ENCODE measurements around the gene MPZL1. TPM values are rescaled to one million over a fixed set of nuclear protein-coding genes. Genes with fewer than 3 reads are reported as not detected.
"Not testable (repeated sequence)": the region's sequence is repeated elsewhere in the genome, so short reads cannot be mapped to it uniquely, and the experiment has no call there.

MPZL1 gene
- total RNA-seq, 2 donors from 2014 or later: 117 to 118 TPM

DNA sequence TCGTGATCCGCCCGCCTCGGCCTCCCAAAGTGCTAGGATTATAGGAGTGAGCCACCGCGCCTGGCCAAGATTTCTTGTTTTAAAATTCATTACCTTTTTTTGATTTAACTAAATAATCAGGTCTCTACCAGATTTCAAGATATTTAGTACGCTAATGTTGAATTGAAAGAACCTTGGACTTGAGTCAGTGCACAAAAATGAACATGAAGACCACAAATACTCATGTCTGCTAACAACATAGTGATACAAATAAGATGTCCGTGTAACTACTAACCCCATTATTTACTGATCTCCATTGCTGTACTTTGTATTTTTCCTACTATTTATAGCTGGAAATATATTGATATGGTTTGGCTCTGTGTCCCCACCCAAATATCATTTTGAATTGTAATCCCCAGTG lies 16.4 kb downstream of the MPZL1 start:
- intact Hi-C loops (cut with DNase I, micrococcal nuclease): no loop called here
- ATAC-seq: no peak
- DNase-seq: no peak

DNA sequence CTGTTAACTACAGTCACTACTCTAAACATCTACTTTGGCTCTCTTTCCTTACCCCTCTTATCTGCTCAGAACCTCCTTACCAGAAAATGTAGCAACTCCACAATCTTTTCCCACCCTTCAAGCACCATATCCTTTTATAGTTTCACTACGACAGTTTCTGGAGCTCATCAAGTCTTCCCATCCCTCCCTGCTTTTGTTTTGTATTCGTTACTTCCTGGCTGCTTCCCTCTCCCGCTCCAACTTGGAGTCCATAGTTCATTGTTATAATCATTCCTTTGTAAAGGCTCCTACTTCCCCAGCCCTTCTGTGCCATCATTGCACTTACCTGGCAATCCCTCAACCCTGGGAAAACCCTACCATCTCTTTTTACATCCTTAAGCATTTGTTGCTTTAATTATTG lies 18.0 kb downstream of the MPZL1 start:
- peak; percentile 82 for ATAC-seq

DNA sequence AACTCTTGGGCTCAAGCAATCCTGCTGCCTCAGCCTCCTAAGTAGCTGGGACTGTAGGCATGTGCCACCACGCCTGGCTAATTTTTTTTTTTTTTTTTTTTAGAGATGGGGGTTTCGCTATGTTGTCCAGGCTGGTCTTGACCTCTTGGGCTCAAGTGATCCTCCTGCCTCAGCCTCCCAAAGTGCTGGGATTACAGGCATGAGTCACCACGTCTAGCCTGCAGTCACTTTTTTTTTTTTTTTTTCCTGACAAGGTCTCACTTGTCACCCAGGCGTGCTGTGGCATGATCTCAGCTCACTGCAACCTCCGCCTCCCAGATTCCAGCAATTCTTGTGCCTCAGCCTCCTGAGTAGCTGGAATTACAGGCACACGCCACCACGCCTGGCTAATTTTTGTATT lies 19.3 kb downstream of the MPZL1 start:
- intact Hi-C loops (cut with DNase I, micrococcal nuclease); ATAC-seq; DNase-seq: not testable (repeated sequence)

More for the DNA sequence above, 18.0 kb downstream of the MPZL1 start:
- intact Hi-C loops (cut with DNase I, micrococcal nuclease): no loop called here
- peak in 1 of 2 donors; percentile 53 for DNase-seq

DNA sequence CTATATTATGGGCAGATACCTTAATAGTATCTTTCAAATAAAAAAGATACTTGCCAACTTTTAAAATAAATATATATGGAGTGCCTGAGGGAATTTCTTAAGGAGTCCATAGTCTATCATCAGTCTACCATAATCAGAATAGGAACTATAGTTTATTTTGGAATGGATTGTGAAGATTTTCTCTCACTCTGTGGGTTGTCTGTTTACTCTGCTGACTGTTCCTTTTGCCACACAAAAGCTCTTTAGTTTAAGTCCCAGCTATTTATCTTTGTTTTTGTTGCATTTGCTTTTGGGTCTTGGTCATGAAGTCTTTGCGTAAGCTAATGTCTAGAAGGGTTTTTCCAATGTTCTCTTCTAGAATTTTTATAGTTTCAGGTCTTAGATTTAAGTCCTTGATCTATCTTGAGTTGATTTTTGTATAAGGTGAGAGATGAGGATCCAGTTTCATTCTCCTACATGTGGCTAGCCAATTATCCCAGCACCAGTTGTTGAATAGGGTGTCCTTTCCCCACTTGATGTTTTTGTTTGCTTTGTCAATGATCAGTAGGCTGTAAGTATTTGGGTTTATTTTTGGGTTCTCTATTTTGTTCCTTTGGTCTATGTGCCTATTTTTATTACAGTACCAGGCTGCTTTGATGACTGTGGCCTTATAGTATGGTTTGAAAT lies 20.7 kb downstream of the MPZL1 start:
- ATAC-seq; DNase-seq; intact Hi-C loops (cut with DNase I, micrococcal nuclease): not testable (repeated sequence)

DNA sequence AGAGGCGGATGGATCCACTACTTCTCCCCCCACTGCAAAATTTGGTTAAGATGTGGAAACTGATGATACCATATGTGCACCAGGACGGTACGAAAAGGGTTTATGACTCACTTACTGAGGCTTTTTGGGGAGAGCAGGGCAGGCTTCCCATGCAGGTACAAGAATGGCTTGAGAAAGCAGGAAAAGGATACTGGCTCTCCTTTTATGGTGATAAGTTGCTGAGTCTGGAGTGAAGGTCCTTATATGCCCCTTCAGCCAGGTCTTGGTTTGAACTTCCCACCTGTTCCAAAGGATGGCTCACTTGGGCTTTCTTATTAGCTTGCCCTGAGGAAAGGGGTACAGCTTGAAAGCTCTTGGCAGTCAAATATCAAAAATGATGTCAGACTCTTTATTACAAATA lies 23.1 kb downstream of the MPZL1 start:
- ATAC-seq: no peak
- DNase-seq: no peak
- intact Hi-C loops (cut with DNase I, micrococcal nuclease): no loop called here

DNA sequence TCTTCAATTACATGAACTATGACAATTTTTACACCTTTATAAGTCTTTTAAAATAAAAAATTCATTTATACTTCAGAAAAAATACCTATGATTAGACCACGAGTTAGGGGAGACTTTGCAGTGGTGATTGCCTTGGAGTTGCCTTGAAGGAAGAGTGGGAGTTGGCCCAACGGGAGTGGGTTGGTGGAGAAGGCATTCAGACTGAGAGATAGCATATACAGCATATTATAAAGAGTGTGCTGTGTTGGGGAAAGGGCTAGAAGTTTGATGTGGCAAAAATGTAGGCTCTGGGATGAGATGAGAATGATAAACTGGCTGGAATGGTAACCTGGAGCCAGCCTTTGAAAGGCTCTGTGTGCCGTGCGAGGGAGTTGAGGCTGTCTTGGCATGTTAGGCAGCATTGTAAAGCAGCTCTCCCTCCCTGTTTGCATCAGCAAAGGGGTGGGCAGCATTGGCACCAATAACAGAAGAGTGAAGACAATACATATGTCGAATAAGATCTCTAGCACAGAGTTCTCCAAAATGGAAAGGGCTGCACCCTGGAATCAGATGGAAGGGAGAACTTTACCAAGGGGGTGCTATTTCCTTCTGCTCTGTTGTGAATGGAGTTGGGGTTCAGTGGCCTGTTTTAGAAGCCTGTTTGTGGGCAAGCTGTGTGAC lies 24.4 kb downstream of the MPZL1 start:
- no peak for ATAC-seq

DNA sequence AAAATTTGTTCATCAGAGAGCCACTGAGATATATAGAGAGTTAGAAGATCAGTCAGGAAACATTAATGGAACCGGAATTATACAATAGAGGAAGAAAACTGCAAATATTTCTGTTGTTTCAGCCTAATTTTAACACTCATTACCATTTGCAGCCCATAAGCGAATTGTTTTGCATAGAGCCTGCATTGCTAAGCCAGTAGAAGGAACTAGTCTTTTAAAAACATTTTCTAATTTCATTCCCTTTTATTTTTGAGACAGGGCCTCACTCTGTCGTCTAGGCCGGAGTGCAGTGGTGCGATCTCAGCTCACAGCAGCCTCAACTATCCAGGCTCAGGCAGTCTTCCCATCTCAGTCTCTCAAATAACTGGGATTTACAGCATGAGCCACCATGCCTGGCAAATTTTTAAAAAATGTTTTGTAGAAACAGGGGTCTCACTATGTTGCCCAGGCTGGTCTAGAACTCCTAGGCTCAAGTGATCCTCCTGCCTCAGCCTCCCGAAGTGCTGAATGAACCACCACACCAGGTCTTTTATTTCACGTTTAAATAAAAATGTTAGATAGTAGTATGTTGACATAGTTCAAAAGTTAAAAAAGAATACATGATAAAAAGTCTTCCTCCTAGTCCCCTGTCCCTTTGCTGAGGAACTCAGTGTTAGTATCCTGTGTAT lies 25.3 kb downstream of the MPZL1 start:
- DNase-seq: no peak
- intact Hi-C loops (cut with DNase I, micrococcal nuclease): no loop called here
- ATAC-seq: no peak

More for the DNA sequence above, 24.4 kb downstream of the MPZL1 start:
- DNase-seq: no peak
- intact Hi-C loops (cut with DNase I, micrococcal nuclease): no loop called here

DNA sequence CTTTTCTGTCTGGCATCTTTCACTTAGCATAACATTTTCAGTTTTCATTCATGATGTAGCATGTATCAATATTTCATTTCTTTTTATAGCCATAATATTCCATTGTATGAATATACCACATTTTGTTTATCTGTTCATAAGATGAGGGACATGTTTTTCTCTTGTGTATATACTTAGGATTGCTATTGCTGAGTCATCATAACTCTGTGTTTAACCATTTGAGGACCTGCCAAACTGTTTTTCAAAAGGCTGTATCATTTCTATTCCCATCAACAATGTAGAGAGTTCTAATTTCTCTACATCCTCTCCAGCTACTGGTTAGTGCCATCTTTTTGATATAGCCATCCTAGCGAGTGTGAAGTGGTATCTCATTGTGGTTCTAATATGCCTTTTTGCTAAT lies 26.2 kb downstream of the MPZL1 start:
- DNase-seq (no peak), ATAC-seq (no peak)
- intact Hi-C loops (cut with DNase I, micrococcal nuclease): no loop called here

DNA sequence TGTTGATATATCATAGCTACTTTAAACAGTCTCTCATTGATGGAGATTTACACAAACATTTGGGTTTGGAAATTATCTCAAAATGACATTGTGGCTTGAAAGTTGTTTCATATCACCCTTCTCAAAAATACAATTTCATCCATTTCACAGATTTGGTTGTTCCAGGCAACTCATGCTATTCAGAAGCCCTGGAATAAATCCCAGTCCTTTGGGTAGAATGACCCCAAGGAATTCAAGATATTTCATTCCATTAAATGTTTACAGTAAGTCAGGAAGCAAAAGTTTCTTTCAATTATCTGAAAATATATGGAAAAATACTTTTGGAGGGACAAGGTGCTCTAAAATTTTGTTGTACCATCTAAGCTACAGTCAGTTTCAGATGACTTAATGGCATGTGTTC lies 27.1 kb downstream of the MPZL1 start:
- intact Hi-C loops (cut with DNase I, micrococcal nuclease): no loop called here
- ATAC-seq: no peak
- DNase-seq: no peak

DNA sequence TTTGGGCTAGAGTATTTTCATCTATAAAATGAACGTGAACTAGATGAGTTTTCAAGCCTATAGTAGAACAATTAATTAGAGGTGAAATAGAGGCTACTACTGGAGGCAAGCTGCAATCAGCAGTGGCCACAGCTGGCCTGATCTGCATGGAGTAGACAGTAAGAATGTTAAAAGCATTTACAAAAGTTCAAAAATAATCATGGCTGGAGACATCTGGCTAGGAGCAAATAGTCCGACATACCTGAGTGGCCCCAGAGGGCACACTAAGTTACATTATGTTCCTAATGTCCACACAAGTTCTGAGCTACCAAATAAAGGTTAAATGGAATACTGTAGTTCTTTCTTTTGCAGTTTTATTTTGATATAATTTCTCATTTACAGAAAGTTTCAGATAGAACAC lies 28.0 kb downstream of the MPZL1 start:
- intact Hi-C loops (cut with DNase I, micrococcal nuclease): no loop called here
- DNase-seq (no peak), ATAC-seq (no peak)

DNA sequence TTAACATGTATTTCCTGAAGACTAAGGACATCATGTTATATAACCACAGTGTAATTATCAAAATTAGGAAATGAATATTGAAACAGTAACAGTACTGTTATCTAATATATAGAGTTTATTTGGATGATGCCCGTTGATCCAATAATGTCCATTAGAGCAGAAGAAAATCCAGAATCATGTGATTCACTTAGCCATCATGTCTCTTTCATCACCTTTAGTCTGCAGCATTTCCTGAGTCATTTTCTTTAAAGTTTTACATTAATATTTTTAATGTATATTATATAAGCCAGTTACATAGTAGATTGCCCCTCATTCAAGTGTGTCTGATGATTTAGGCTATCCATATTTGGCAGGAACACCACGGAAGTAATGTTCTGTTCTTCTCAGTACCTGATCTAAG lies 28.9 kb downstream of the MPZL1 start:
- no peak for ATAC-seq
- intact Hi-C loops (cut with DNase I, micrococcal nuclease): no loop called here
- no peak for DNase-seq

DNA sequence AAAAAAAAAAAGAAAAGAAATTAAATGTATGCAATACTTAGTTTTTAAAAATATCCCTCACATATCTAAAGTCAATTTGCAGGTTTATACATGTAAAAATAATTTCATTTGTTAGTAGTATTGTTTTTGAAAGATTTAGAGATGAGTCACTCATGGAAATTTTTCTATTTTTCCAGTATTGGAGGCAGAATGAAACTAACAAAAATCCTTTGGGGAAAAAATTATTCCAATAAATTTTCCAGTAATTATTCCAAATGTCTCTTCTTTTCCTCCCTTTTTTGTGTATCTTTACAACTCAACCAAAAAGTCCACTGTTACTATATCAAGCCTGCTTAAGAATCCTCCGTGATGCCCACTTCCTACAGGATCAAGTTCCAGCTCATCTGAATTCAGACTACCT lies 29.9 kb downstream of the MPZL1 start:
- intact Hi-C loops (cut with DNase I, micrococcal nuclease): no loop called here
- DNase-seq: no peak

DNA sequence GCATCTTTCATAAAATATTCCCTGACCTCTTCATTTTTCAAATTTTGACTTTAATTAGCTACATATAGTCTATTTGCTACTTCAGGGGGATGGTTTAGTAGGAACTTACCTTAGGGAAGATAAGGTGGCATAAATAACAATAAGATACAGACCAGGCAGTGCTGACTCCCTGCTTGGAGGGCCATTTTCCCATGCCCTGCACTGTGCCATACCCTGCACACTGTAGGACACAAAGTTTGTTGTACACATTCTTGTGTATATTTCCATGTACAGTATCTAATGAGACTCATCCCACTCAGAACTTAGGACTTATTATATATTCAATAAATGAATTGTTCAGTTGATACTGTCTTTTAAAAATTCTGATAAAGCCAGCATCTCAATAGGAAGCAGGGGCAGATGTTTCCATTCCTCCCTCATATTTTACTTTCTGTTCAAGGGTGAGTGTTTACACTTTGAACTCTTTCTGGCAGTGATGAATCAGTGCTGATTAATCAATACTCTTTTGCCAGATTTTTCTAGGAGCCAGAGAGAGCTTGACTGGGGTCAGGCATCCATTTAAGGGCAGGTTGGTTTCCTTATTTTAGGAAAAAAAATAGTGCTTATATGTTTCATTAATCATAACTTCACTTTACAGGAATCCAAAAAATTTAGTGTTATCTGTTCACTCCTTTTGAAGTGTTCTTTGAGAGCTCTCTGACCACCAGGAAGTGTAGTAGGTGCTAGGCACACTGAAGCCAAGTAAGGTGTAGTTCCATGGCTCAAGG lies 30.6 kb downstream of the MPZL1 start:
- ATAC-seq (no peak), DNase-seq (no peak)
- intact Hi-C loops (cut with DNase I, micrococcal nuclease): no loop called here

More for the DNA sequence above, 29.9 kb downstream of the MPZL1 start:
- no peak for ATAC-seq

DNA sequence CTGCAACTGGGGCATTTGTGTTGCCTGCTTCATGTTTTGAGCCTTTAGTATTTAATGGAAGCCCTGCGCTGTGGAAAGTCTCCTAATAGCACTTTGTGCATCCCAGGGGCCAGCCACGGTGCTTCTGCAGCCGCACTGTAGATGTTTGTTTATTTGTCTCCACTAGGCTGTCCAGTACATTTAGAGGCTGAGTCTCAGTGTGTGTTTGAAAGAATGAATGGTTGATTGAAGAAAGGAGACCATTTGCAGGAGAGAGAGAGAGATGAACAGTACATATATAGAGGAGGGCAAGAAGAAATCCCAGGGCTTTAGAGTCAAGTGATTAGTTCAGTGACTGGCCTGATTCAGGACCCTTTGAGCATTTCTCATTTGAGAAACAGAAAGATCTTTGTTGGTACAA lies 33.9 kb downstream of the MPZL1 start:
- DNase-seq (no peak), ATAC-seq (no peak)
- intact Hi-C loops (cut with DNase I, micrococcal nuclease): no loop called here

DNA sequence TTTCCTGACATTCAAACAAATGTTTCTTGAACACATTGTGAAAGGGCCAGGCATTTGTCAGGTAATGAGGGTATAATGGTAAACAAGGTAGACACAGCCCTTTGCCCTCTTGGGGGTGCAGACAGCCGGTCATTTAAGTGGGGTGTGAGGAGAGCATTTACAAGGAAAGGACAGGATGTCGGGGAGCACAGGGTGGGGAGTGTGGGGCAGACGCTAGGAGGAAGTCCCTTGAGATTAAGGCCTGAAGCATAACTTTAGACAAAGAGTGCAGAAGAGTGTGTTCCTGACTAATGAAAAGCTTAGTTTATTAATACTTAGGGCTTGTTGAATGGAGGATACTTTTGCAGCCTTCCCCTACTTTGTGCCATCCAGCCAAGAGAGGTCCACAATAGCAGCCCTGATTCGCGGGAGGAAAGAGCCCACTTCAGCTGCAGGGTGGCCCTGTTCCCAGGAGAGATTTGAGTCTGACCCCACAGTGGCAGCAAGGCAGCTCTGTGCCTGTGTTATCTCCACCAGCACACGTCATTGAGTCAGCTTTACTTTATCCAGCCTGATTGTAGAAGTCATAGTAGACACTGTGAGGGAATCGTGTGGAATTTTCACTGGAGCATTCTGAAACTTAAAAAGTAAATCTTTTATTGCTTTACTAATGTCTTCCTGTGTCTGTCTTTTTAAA lies 35.1 kb downstream of the MPZL1 start:
- ATAC-seq: peak; percentile 16
- DNase-seq: peak in 1 of 2 donors; percentile 19
- intact Hi-C loops (cut with DNase I, micrococcal nuclease): no loop called here

DNA sequence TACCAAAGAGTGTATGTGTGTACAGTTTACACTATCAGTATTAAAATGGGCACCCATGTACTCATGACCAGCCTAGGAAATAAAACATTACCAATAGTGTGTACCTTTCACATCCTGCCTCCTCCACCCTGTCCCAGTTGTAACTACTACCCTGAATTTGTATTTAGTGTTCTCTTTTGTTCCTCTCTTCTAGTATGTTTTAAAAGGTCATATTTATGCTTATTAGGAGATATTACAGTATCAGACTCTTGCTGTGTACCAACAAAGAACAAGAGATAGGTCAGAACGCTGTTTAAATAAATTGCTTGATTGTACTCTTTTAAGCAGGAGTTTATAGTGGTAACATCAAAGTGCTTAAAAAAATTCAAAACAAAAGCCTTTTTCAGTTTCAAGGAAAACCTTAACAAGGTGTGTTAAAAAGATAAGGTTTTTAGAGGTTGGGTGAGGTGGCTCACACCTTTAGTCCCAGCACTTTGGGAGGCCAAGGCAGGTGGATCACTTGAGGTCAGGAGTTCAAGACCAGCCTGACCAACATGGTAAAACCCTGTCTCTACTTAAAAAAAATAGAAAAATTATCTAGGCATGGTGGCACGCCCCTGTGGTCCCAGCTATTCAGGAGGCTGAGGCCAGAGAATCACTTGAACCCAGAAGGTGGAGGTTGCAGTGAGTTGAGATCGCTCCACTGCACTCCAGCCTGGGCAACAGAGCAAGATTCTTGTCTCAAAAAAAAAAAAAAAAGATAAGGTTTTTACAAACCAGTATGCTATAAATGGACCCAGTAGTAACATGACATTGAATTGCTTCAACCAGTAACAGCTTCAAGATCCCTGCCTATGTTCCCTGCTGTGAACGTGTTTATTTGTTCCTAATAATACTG lies 35.9 kb downstream of the MPZL1 start:
- ATAC-seq (no peak), DNase-seq (no peak)
- intact Hi-C loops (cut with DNase I, micrococcal nuclease): no loop called here

DNA sequence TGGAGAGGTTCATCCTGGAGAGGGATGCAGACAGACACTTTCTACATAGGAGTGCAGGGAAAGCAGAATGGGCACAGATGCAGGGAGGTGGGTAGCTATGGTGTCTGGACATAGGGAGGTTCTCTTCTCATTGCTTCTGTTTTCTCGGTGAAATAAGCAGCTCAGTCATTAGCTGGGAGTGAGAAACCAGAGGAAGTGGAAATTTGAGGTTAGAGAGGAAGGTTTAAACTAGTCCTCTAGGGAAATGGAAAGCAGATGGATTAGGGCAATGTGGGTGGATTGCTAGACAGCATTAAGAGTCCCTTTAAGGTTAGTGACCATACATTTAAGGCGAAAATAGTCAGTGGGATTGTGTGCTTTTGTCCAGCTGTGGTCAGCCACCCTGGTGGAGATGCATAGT lies 39.6 kb downstream of the MPZL1 start:
- DNase-seq (no peak), ATAC-seq (no peak)
- intact Hi-C loops (cut with DNase I, micrococcal nuclease): no loop called here
